ENCODE results near the gene C1QTNF6.

The C1QTNF6 gene

DNA sequence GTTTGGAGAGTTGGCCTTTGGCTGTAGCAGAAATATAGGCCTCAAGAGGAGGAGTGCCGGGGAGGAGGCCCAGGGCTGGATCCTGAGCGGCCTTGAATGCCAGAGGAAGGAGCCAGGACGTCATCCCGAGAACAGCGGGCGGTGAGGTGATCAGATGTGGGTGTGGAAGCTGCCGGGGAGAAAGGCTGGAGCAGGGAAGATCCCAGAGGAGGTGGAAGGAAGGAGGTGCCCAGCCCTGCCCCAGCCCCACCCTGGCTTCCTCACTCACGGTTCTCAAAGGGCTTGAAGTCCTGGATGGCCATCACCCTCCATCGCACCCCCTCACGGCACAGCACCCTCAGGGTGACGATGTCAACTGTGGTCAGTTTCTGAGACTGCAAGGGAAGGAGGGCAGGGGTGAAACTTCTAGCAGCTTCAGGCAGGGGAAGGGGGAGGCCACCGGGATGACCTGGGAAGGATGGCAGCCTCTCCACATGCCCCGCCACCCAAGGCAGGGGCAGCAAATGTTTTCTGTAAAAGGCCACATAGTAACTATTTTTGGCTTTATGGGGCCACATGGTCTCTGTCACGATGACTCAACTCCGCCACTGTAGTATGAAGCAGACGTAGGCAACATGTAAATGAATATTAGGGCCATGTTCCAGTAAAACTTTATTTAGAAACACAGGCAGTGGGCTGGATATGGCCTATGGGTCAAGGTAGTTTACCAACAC is 49.0 kb downstream of the C1QTNF6 start:
- TF ChIP-seq FOXP2 (optimal IDR thresholded peaks at IDR 0.05; ENCODE audit: borderline replicate concordance, extremely low read depth, extremely low read length, insufficient read depth) (no peak), SIN3A (IDR thresholded peaks at IDR 0.05; ENCODE audit: borderline replicate concordance, insufficient read depth, low read length) (no peak), TAF1 (IDR thresholded peaks at IDR 0.05; ENCODE audit: borderline replicate concordance, insufficient read depth, low read length) (no peak), POLR2AphosphoS5 (IDR thresholded peaks at IDR 0.05; ENCODE audit: low read depth, low read length) (no peak)
- TF ChIP-seq, protein P1, sequence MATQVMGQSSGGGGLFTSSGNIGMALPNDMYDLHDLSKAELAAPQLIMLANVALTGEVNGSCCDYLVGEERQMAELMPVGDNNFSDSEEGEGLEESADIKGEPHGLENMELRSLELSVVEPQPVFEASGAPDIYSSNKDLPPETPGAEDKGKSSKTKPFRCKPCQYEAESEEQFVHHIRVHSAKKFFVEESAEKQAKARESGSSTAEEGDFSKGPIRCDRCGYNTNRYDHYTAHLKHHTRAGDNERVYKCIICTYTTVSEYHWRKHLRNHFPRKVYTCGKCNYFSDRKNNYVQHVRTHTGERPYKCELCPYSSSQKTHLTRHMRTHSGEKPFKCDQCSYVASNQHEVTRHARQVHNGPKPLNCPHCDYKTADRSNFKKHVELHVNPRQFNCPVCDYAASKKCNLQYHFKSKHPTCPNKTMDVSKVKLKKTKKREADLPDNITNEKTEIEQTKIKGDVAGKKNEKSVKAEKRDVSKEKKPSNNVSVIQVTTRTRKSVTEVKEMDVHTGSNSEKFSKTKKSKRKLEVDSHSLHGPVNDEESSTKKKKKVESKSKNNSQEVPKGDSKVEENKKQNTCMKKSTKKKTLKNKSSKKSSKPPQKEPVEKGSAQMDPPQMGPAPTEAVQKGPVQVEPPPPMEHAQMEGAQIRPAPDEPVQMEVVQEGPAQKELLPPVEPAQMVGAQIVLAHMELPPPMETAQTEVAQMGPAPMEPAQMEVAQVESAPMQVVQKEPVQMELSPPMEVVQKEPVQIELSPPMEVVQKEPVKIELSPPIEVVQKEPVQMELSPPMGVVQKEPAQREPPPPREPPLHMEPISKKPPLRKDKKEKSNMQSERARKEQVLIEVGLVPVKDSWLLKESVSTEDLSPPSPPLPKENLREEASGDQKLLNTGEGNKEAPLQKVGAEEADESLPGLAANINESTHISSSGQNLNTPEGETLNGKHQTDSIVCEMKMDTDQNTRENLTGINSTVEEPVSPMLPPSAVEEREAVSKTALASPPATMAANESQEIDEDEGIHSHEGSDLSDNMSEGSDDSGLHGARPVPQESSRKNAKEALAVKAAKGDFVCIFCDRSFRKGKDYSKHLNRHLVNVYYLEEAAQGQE (IDR thresholded peaks at IDR 0.05; ENCODE audit: insufficient read depth in 1 of 2, low read depth in 2 of 2, low read length in 2 of 2), result no peak

DNA sequence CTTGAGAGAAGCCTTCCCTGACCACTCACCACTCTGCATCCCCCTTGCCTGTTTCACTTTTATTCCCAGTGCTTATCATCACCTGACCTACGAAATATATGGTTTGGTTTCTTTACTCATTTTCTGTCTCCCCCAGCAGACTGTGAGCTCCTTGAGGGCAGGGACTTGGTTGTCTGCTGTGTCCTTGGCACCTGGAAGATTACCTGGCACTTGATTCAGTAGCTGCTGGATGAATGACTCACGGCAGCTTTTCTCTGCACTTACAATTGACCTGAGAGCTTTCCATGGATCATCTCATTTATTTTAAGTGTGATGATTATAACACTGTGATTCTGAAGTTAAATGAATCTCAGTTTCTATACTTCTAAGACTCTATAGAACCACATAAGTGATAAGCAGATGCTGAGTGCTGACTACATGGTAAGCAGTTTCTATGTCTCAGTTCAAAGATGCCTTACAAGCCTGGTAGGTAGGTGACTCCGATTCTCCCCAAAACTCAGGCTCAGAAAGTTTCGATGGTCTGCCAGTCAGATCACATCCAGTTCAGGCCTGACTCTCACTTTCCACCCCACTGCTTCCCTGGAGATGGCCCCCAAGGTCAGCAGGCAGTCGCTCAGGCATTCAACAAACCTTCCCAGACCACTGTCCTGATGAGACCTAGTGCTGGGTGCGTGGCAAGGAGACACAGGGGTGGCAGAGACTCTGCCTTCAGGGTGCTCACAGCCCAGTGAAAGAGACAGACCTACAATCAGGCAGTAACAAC is 50.0 kb downstream of the C1QTNF6 start:
- TF ChIP-seq, protein P1 (IDR thresholded peaks at IDR 0.05; ENCODE audit: insufficient read depth in 1 of 2, low read depth in 2 of 2, low read length in 2 of 2), result no peak
- TF ChIP-seq SIN3A (IDR thresholded peaks at IDR 0.05; ENCODE audit: borderline replicate concordance, insufficient read depth, low read length) (no peak), FOXP2 (optimal IDR thresholded peaks at IDR 0.05; ENCODE audit: borderline replicate concordance, extremely low read depth, extremely low read length, insufficient read depth) (no peak), POLR2AphosphoS5 (IDR thresholded peaks at IDR 0.05; ENCODE audit: low read depth, low read length) (no peak), TAF1 (IDR thresholded peaks at IDR 0.05; ENCODE audit: borderline replicate concordance, insufficient read depth, low read length) (no peak)

DNA sequence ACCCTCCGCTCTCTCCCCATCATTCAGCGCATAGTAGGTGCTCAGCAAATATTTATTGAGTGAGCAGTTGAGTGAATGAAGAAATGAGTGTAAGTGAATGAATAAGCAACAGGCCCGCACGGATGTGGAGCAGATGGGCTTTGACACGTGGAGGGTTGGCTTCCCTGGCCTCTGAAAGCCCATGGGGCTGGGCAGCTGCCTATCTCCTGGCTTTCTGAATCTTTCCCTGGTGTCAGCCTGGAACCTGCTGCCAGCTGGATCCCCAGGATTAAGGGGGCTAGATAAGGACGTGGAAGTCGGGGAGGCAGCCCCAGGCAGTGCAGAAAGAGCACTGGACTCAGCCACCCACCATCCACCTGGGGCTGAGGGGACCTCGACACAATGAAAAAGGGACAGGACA is 50.9 kb downstream of the C1QTNF6 start:
- TF ChIP-seq FOXP2 (optimal IDR thresholded peaks at IDR 0.05; ENCODE audit: borderline replicate concordance, extremely low read depth, extremely low read length, insufficient read depth), result no peak
- no peak for TF ChIP-seq TAF1 (IDR thresholded peaks at IDR 0.05; ENCODE audit: borderline replicate concordance, insufficient read depth, low read length)

DNA sequence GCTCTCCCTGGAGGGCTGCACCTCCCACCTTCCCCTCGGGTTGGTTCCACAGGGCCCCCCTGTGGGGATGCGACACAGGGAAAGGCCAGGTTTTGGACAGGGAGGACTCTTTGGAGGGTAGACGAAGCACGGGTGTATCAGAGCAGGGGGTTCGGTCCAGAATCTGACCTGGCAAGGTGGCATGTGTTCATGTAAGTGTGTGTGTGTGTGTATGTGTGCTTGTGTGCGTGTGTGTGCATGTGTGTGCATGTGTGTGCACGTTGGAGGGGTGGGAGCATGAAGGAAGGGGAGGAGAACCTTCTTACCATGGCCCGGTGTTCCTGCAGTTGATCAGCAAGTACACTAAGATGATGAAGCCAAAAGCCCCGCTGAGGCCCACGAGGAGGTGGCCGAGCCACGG is 53.0 kb downstream of the C1QTNF6 start:
- TF ChIP-seq SIN3A (IDR thresholded peaks at IDR 0.05; ENCODE audit: borderline replicate concordance, insufficient read depth, low read length) (no peak), POLR2AphosphoS5 (IDR thresholded peaks at IDR 0.05; ENCODE audit: low read depth, low read length) (no peak), FOXP2 (optimal IDR thresholded peaks at IDR 0.05; ENCODE audit: borderline replicate concordance, extremely low read depth, extremely low read length, insufficient read depth) (no peak), TAF1 (IDR thresholded peaks at IDR 0.05; ENCODE audit: borderline replicate concordance, insufficient read depth, low read length) (no peak)
- TF ChIP-seq, protein P1 (IDR thresholded peaks at IDR 0.05; ENCODE audit: insufficient read depth in 1 of 2, low read depth in 2 of 2, low read length in 2 of 2), result no peak

DNA sequence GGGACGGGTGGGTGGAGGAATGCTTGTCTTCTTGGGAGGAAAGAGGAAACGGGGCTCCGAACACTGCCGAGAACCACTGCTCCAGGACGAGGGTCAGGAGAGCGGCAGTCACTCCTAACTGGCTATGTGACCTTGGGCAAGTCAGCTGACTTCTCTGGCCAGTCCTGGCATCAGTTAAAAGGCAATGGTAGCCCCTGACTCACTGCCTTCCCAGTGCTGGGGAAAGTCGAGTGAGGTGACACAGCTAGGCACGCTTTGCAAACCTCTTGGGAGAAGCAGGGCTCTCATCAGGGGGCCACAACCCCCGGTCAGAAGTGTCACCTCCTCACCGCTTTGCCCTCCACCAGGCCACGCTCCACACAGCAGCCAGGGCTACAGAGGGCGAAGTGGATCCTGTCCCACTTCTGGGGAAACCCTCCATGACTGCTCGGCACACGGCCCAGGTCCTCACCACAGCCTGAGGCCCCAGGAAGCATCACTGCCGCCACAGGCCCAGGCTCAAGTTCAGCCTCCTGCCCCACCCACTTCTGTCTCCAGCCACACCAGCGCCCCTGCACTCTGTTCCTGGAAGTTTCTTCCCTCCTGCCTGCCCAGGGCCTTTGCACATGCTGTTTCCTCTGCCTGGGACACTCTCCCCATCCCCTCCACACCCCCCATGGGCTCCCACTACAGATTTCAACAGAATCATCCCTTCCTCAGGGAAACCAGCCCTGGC is 54.6 kb downstream of the C1QTNF6 start:
- TF ChIP-seq POLR2AphosphoS5 (IDR thresholded peaks at IDR 0.05; ENCODE audit: low read depth, low read length) (no peak), SIN3A (IDR thresholded peaks at IDR 0.05; ENCODE audit: borderline replicate concordance, insufficient read depth, low read length) (no peak), FOXP2 (optimal IDR thresholded peaks at IDR 0.05; ENCODE audit: borderline replicate concordance, extremely low read depth, extremely low read length, insufficient read depth) (no peak), TAF1 (IDR thresholded peaks at IDR 0.05; ENCODE audit: borderline replicate concordance, insufficient read depth, low read length) (no peak)
- TF ChIP-seq, protein P1 (IDR thresholded peaks at IDR 0.05; ENCODE audit: insufficient read depth in 1 of 2, low read depth in 2 of 2, low read length in 2 of 2), result no peak

Measured in PFSK-1 (cell line).